HG02970 (cell line): ENCODE results near the gene WASHC4.
"Not testable (repeated sequence)": the region's sequence is repeated elsewhere in the genome, so short reads cannot be mapped to it uniquely, and the experiment has no call there.

Experiments used
- ATAC-seq: cut with Tn5 transposase; IDR thresholded peaks from one replicate; pipeline ENCODE4 v1.9.1; 2021; ENCODE audit warnings: mild to moderate bottlenecking, moderate library complexity, moderate number of reproducible peaks; ENCODE audit not compliant: unreplicated experiment, low FRiP score

WASHC4 gene

GRCh38 chr12:105089817-105090216 is 17.7 kb upstream of the WASHC4 start:
- no peak for ATAC-seq

- ATAC-seq = no peak
These were observed 17.2 kb upstream of the WASHC4 start for GRCh38 chr12:105090361-105090760.

- no peak for ATAC-seq
These were observed 15.9 kb upstream of the WASHC4 start for GRCh38 chr12:105091476-105092206.

DNA sequence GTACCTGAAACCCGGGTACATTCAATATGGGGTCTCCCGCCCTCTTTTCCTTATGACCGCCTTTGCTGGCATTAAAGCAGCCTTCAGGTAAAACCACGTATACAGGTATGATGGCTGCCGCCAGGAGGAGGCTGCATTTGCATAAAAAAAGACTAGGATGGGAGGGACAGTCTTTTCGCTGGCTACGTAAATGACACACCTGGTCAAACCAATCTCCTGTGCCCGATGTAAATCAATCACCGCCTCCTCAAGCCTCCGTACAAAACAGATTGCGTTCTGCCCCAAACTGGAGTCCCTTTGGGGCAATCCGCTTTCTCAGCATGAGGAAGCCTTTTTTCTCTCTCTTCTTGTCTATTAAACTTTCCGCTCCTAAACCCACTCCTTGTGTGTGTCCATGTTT is 15.2 kb upstream of the WASHC4 start:
- no peak for ATAC-seq

GRCh38 chr12:105095338-105095737 is 12.2 kb upstream of the WASHC4 start:
- not testable (repeated sequence) for ATAC-seq

- no peak for ATAC-seq
These were observed 8.2 kb upstream of the WASHC4 start for GRCh38 chr12:105099356-105099755.

- no peak for ATAC-seq
These were observed 7.1 kb upstream of the WASHC4 start for GRCh38 chr12:105100207-105100985.

DNA sequence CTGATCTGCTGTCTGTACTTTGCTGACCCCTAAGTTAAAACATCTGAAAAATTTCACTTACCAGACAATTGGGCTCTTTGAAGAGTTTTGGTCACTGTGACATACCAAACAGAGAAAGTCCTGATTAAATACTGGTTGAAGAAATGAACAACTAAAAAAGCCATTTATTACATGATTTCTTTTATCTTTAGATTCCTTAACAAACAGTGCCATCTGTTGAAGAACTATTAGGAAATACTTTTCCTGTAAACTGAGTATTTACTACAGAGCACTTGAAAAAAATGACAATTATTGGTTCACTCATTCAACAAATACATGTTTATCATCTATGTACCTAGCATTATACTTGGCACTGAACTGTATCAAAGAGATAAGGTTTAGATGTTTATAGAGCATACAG is 6.5 kb upstream of the WASHC4 start:
- ATAC-seq = no peak

DNA sequence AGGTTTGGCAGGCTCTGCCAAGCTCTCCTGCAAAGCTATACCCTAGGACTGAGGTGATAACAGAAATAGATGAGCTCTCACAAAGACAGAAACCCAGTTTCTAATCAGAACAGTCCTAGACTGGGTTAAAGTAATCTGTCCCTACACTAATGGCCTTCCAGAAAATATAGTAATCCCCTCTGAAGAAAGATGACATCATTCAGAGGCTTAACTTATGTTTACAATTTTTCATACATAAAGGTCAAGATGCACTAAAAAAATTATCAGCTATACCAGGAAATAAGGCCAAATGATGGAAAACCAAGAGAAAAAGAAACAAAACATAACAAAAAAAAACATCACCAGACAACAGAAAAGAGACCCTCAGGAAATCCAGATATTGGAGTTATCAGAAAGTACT is 4.9 kb upstream of the WASHC4 start:
- no peak for ATAC-seq

- no peak for ATAC-seq
These were observed 2.8 kb upstream of the WASHC4 start for GRCh38 chr12:105104762-105105161.

DNA sequence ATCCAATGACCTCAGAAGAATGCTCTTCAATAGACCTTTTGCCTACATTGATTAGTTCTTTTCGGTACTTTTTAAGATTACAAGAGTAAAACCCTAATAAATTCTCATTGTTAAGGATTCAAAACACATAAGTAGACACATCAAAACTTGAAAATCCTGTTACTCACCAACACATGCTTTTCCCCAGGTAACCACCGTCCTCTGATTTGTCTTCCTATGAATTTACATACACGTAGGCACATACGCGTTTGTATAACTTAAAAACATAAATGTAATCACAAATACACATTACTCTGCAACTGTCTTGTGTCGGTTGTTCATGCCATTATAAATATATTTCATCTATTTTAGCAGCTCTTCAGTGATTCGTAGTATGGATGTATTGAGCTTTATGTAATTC is 910 bp upstream of the WASHC4 start:
- no peak for ATAC-seq

DNA sequence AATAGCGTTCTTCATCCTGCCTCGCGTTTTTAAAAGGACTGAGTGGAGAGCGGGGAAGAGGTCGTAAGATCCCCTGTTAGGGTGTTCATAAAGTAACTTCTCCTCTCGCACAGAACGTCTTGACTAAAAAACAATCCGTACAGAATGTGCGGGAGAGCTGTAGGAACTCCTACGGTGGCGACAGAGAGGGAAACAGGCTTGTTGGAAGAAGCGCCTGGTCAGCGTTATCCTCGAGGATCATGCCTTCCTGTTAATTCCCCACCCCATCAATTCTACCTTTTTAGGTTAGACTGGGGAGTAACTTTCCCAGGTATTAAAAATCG is 399 bp upstream of the WASHC4 start:
- peak; percentile 5 for ATAC-seq

- no peak for ATAC-seq
These were observed 2.1 kb downstream of the WASHC4 start for GRCh38 chr12:105109465-105110212.

GRCh38 chr12:105110851-105111250 is 3.3 kb downstream of the WASHC4 start:
- ATAC-seq = no peak

GRCh38 chr12:105113094-105113493 is 5.6 kb downstream of the WASHC4 start:
- ATAC-seq = no peak

GRCh38 chr12:105116969-105117368 is 9.4 kb downstream of the WASHC4 start:
- ATAC-seq = no peak

- no peak for ATAC-seq
These were observed 13.0 kb downstream of the WASHC4 start for GRCh38 chr12:105120551-105120950.

GRCh38 chr12:105138248-105138647 is 30.7 kb downstream of the WASHC4 start:
- no peak for ATAC-seq

- ATAC-seq = no peak
These were observed 33.9 kb downstream of the WASHC4 start for GRCh38 chr12:105141320-105141922.

- ATAC-seq = no peak
These were observed 34.7 kb downstream of the WASHC4 start for GRCh38 chr12:105142259-105142658.

DNA sequence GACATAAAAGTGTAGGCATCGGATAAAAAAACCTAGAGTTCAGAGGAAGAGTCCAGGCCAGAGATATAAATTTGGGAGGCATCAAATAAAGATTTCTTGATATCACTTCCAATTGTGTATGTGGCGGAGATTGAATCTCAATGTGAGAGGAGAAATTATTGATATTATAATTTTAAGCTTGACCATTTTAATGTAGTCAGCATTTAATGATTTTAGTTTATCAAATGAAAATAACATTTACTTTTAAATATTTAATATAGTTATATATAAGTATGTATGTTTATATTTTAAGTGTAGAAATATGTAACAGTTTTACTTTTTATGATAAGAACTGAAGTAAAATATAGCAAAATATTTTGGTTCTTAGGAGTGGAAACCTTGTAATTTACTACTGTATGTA is 48.7 kb downstream of the WASHC4 start:
- no peak for ATAC-seq
